NB4 (cell line): ENCODE data around the gene CNTN5.

Experiments used
- MAX ChIP-seq: IDR thresholded peaks from 2 replicates; pipeline ENCODE4 v1.6.1; 2011; ENCODE audit warnings: low read depth, low read length
- MYC ChIP-seq: IDR thresholded peaks from 2 replicates; pipeline ENCODE4 v1.6.1; 2011; ENCODE audit warnings: low read depth, low read length
- POLR2A ChIP-seq: IDR thresholded peaks from 2 replicates; pipeline ENCODE4 v1.6.1; 2011; ENCODE audit warnings: mild to moderate bottlenecking; ENCODE audit not compliant: insufficient read length; ENCODE audit errors: extremely low read depth
- TF ChIP-seq, protein P1 (sequence below): IDR thresholded peaks from one replicate; pipeline ENCODE4 v1.5.1; 2012; ENCODE audit warnings: low read depth, low read length

DNA sequence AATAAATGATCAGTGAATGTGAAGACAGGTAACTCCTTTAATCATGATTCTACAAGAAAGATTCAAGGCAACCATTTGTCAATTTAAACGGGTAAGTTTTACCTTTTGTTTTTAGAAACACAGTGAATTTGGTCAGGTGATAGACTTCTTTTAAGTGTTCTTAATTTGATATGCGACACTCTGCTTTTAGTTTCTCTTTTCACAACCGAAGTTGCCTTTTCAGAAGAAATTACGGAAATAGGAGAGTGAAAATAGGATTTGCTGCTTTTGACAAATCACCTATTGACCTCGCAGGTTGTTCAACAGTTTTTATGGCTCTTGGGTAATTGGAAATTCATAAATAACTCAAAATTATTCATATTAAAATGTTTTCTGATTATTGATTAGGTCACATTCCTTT lies 142.1 kb downstream of the CNTN5 start:
- no peak for TF ChIP-seq MAX
- TF ChIP-seq, protein P1, sequence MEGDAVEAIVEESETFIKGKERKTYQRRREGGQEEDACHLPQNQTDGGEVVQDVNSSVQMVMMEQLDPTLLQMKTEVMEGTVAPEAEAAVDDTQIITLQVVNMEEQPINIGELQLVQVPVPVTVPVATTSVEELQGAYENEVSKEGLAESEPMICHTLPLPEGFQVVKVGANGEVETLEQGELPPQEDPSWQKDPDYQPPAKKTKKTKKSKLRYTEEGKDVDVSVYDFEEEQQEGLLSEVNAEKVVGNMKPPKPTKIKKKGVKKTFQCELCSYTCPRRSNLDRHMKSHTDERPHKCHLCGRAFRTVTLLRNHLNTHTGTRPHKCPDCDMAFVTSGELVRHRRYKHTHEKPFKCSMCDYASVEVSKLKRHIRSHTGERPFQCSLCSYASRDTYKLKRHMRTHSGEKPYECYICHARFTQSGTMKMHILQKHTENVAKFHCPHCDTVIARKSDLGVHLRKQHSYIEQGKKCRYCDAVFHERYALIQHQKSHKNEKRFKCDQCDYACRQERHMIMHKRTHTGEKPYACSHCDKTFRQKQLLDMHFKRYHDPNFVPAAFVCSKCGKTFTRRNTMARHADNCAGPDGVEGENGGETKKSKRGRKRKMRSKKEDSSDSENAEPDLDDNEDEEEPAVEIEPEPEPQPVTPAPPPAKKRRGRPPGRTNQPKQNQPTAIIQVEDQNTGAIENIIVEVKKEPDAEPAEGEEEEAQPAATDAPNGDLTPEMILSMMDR = no peak
- no peak for TF ChIP-seq POLR2A
- TF ChIP-seq MYC = no peak
